Tibial nerve (tissue), 4 donors: Measurements from ENCODE around the gene AP2A2.

Experiments
- EP300 ChIP-seq, 2 donors: sonication (generic); formaldehyde crosslinking; IDR thresholded peaks; one replicate each; pipeline ENCODE4 v1.6.1; 2017; ENCODE audit warnings: antibody characterized with exemption in 2 of 2, mild to moderate bottlenecking in 1 of 2
- POLR2A ChIP-seq, 2 donors: fragments of 450-650 bp; IDR thresholded peaks; one replicate each; pipeline ENCODE4 v1.6.1; 2017; ENCODE audit warnings: antibody characterized with exemption in 2 of 2, mild to moderate bottlenecking in 2 of 2, moderate library complexity in 2 of 2
- TF ChIP-seq, protein P1 (sequence below), 5 experiments: fragments of 200-600 bp in 3 of 5; fragments of 450-650 bp in 2 of 5; sonication (generic) in 3 of 5; IDR thresholded peaks; one replicate each; pipeline ENCODE4 v1.5.1; 2016 to 2019; ENCODE audit warnings: antibody characterized with exemption in 5 of 5, mild to moderate bottlenecking in 3 of 5, moderate library complexity in 2 of 5

DNA sequence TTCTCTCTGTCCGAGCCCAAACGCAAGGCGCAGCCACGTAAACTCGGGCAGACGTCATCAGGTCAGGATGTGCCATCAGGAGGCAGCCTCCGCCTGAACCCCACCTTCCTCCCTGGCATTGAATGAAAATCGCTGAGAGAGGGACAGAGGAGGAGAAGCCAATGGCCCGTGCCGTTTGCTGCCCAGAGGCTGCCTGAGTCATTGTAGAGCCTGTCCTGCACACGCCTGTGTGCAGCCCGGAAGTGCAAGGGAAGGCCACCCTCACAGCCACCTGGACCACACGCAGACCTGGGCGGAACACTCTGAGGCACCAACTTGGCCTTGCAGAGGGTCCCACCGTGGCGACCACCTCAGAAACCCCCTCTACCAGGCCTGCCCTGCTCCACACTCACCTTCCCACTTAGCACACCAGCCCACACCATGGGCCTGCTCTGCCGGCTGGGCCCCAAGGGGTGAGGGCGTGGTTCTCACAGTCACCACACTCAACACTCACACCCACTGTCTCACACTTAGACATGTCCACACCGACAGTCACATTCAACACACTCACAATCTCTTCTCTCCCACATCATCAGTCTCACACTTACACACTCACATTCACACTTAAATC is 24.1 kb upstream of the AP2A2 start:
- no peak for TF ChIP-seq EP300 (IDR thresholded peaks at IDR 0.05)
- TF ChIP-seq, protein P1, sequence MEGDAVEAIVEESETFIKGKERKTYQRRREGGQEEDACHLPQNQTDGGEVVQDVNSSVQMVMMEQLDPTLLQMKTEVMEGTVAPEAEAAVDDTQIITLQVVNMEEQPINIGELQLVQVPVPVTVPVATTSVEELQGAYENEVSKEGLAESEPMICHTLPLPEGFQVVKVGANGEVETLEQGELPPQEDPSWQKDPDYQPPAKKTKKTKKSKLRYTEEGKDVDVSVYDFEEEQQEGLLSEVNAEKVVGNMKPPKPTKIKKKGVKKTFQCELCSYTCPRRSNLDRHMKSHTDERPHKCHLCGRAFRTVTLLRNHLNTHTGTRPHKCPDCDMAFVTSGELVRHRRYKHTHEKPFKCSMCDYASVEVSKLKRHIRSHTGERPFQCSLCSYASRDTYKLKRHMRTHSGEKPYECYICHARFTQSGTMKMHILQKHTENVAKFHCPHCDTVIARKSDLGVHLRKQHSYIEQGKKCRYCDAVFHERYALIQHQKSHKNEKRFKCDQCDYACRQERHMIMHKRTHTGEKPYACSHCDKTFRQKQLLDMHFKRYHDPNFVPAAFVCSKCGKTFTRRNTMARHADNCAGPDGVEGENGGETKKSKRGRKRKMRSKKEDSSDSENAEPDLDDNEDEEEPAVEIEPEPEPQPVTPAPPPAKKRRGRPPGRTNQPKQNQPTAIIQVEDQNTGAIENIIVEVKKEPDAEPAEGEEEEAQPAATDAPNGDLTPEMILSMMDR (IDR thresholded peaks at IDR 0.05) = no peak
- no peak for TF ChIP-seq POLR2A (IDR thresholded peaks at IDR 0.05)
